Measurements from ENCODE around the gene NBAS. TPM values are rescaled to one million over a fixed set of nuclear protein-coding genes. Genes with fewer than 3 reads are reported as not detected.

NBAS gene
- total and polyA plus RNA-seq, 9 of the 15 experiments (the other 6 are each of a cell fraction or from before 2014, with no cell fraction given): 15.3 to 94.4 (median 69.9) TPM

- ATAC-seq: no peak
- Histone ChIP-seq H4K20me1 (replicated peaks; ENCODE audit: control insufficient read depth, insufficient read depth, low read length) (no peaks in the 10 kb centered on the region), H3K27me3 (ENCODE audit: control insufficient read depth in 2 of 2, insufficient read depth in 2 of 2, low read length in 2 of 2) (no peaks in the 10 kb centered on the region), H3K4me3 (no peak overlapping the region), H3K27ac (ENCODE audit: extremely low read depth, low read depth, low read length) (no peak overlapping the region), H3K9ac (ENCODE audit: insufficient read depth in 1 of 2, low read depth in 2 of 2, low read length in 2 of 2) (no peak overlapping the region), H3K4me1 (replicated peaks in 1 of 2; ENCODE audit: control insufficient read depth in 2 of 2, insufficient read depth in 2 of 2, low read length in 2 of 2) (no peaks in the 10 kb centered on the region), H3K9me3 (replicated peaks; ENCODE audit: control insufficient read depth, insufficient read depth, low read depth, low read length) (no peaks in the 10 kb centered on the region), H3K4me2 (ENCODE audit: insufficient read depth, low read length) (no peak overlapping the region), H2AFZ (ENCODE audit: low read depth, low read length) (no peak overlapping the region), H3K79me2 (ENCODE audit: control insufficient read depth, insufficient read depth, low read length) (no peaks in the 10 kb centered on the region), H3K36me3 (ENCODE audit: control insufficient read depth, insufficient read depth, low read length) (peaks cover 89% of the 10 kb centered on the region), H3K9me1 (ENCODE audit: control insufficient read depth, insufficient read depth, low read length) (no peaks in the 10 kb centered on the region)
- no peak for TF ChIP-seq RBM22 (IDR thresholded peaks at IDR 0.05; ENCODE audit: low read depth, low read length, poor library complexity, severe bottlenecking)
- no peak for TF ChIP-seq XRCC3 (IDR thresholded peaks at IDR 0.05)
- no peak for TF ChIP-seq RNF2 (IDR thresholded peaks at IDR 0.05)
- no peak for TF ChIP-seq DLX4 (CRISPR knock-in tag; IDR thresholded peaks at IDR 0.05)
- TF ChIP-seq RAD21 (CRISPR knock-in tag; conservative IDR thresholded peaks at IDR 0.05 in 1 of 2, IDR thresholded peaks at IDR 0.05 in 1 of 2): no peak
- TF ChIP-seq KLF10 (CRISPR knock-in tag; IDR thresholded peaks at IDR 0.05): no peak
- TF ChIP-seq ZNF79 (CRISPR knock-in tag; IDR thresholded peaks at IDR 0.05; ENCODE audit: low read depth): no peak
- TF ChIP-seq NFYB (IDR thresholded peaks at IDR 0.05; ENCODE audit: extremely low read depth, insufficient read length): no peak
- no peak for TF ChIP-seq GABPB2 (CRISPR knock-in tag; conservative IDR thresholded peaks at IDR 0.05)
- no peak for TF ChIP-seq TFE3 (CRISPR knock-in tag; IDR thresholded peaks at IDR 0.05)
- TF ChIP-seq HDAC2 (IDR thresholded peaks at IDR 0.05): no peak
- TF ChIP-seq SMAD4 (CRISPR knock-in tag; conservative IDR thresholded peaks at IDR 0.05): no peak
- no peak for TF ChIP-seq L3MBTL2 (IDR thresholded peaks at IDR 0.05)
- TF ChIP-seq ATF3 (IDR thresholded peaks at IDR 0.05): no peak
- TF ChIP-seq ATF3 (CRISPR knock-in tag; conservative IDR thresholded peaks at IDR 0.05): no peak
- intact Hi-C loops (cut with micrococcal nuclease): no loop called here
- in situ Hi-C loops (cut with MboI): no loop called here
- ChIA-PET CTCF (ENCODE audit: low intra/inter-chr PET ratio) (no interaction called here), POLR2A (interaction anchor here (1.4 to 2.1 kb wide), 2 partner anchors 9 to 16 kb away, joined by 5 to 7 read pairs; no protein-coding TSS in a partner anchor)
- FAIRE-seq: no peak
- 91% methylated on average over 3 of the region's 3 CpGs for WGBS (ENCODE audit: insufficient coverage, low coverage, missing lambda C conversion rate)
- no peak for DNase-seq (ENCODE audit: extremely low read depth in 1 of 4, low spot score in 3 of 4)
- BruUV-seq (replicated peaks): no TSS peak
Observed at GRCh38 chr2:15481000-15481399, 80.1 kb downstream of the NBAS start.

Measured in K562 (cell line).